ENCODE results near the gene AFAP1L1. TPM values are rescaled to one million over a fixed set of nuclear protein-coding genes. Genes with fewer than 3 reads are reported as not detected.

Gene AFAP1L1
- total RNA-seq, 1 donor from 2014 or later: 0.25 TPM

- Mint-ChIP-seq H3K27ac (ENCODE audit: unreplicated experiment) (peak overlapping the region; percentile 35), H3K4me3 (ENCODE audit: unreplicated experiment) (peak overlapping the region; percentile 97), H3K27me3 (ENCODE audit: unreplicated experiment) (no peaks in the 10 kb centered on the region), H3K9me3 (ENCODE audit: unreplicated experiment) (peaks cover 1% of the 10 kb centered on the region), H3K36me3 (ENCODE audit: unreplicated experiment) (no peaks in the 10 kb centered on the region), H3K4me1 (ENCODE audit: low read depth, unreplicated experiment) (peaks cover 11% of the 10 kb centered on the region)
- no peak for DNase-seq
- no peak for TF ChIP-seq CTCF (IDR thresholded peaks at IDR 0.05; ENCODE audit: partially characterized antibody, unreplicated experiment)
These were observed 87.3 kb downstream of the AFAP1L1 start for GRCh38 chr5:149358868-149359495.

- no peak for DNase-seq
- H3K27ac Mint-ChIP-seq (ENCODE audit: unreplicated experiment): no peak overlapping the region
- TF ChIP-seq CTCF (IDR thresholded peaks at IDR 0.05; ENCODE audit: partially characterized antibody, unreplicated experiment): no peak
- no peaks in the 10 kb centered on the region for H3K36me3 Mint-ChIP-seq (ENCODE audit: unreplicated experiment)
- peaks cover 2% of the 10 kb centered on the region for H3K27me3 Mint-ChIP-seq (ENCODE audit: unreplicated experiment)
- H3K4me3 Mint-ChIP-seq (ENCODE audit: unreplicated experiment): no peak overlapping the region
- peaks cover 1% of the 10 kb centered on the region for H3K9me3 Mint-ChIP-seq (ENCODE audit: unreplicated experiment)
- H3K4me1 Mint-ChIP-seq (ENCODE audit: low read depth, unreplicated experiment): peaks cover 11% of the 10 kb centered on the region
These were observed 88.6 kb downstream of the AFAP1L1 start for GRCh38 chr5:149360272-149360671.

- no peak for TF ChIP-seq CTCF (IDR thresholded peaks at IDR 0.05; ENCODE audit: partially characterized antibody, unreplicated experiment)
- no peak overlapping the region for H3K27ac Mint-ChIP-seq (ENCODE audit: unreplicated experiment)
- no peak for DNase-seq
- no peaks in the 10 kb centered on the region for H3K36me3 Mint-ChIP-seq (ENCODE audit: unreplicated experiment)
- H3K27me3 Mint-ChIP-seq (ENCODE audit: unreplicated experiment): peaks cover 2% of the 10 kb centered on the region
- H3K4me3 Mint-ChIP-seq (ENCODE audit: unreplicated experiment): no peak overlapping the region
- H3K4me1 Mint-ChIP-seq (ENCODE audit: low read depth, unreplicated experiment): peaks cover 14% of the 10 kb centered on the region
- peaks cover 2% of the 10 kb centered on the region for H3K9me3 Mint-ChIP-seq (ENCODE audit: unreplicated experiment)
These were observed 90.9 kb downstream of the AFAP1L1 start for GRCh38 chr5:149362541-149362940.

- no peak for TF ChIP-seq CTCF (IDR thresholded peaks at IDR 0.05; ENCODE audit: partially characterized antibody, unreplicated experiment)
- no peak overlapping the region for H3K4me3 Mint-ChIP-seq (ENCODE audit: unreplicated experiment)
- no peak for DNase-seq
These were observed 91.7 kb downstream of the AFAP1L1 start for GRCh38 chr5:149363358-149363757.

GRCh38 chr5:149363936-149364335, 92.3 kb downstream of the AFAP1L1 start:
- H3K27ac Mint-ChIP-seq (ENCODE audit: unreplicated experiment): no peak overlapping the region
- no peaks in the 10 kb centered on the region for H3K36me3 Mint-ChIP-seq (ENCODE audit: unreplicated experiment)
- peaks cover 2% of the 10 kb centered on the region for H3K9me3 Mint-ChIP-seq (ENCODE audit: unreplicated experiment)

More at GRCh38 chr5:149363358-149363757, 91.7 kb downstream of the AFAP1L1 start:
- Mint-ChIP-seq H3K9me3 (ENCODE audit: unreplicated experiment) (peaks cover 2% of the 10 kb centered on the region), H3K27me3 (ENCODE audit: unreplicated experiment) (peaks cover 2% of the 10 kb centered on the region), H3K36me3 (ENCODE audit: unreplicated experiment) (no peaks in the 10 kb centered on the region), H3K4me1 (ENCODE audit: low read depth, unreplicated experiment) (peaks cover 13% of the 10 kb centered on the region), H3K27ac (ENCODE audit: unreplicated experiment) (no peak overlapping the region)

More at GRCh38 chr5:149363936-149364335, 92.3 kb downstream of the AFAP1L1 start:
- Mint-ChIP-seq H3K4me3 (ENCODE audit: unreplicated experiment) (no peak overlapping the region), H3K27me3 (ENCODE audit: unreplicated experiment) (peaks cover 2% of the 10 kb centered on the region), H3K4me1 (ENCODE audit: low read depth, unreplicated experiment) (peaks cover 9% of the 10 kb centered on the region)
- no peak for DNase-seq
- no peak for TF ChIP-seq CTCF (IDR thresholded peaks at IDR 0.05; ENCODE audit: partially characterized antibody, unreplicated experiment)
